ENCODE results near the gene GARNL3. TPM values are rescaled to one million over a fixed set of nuclear protein-coding genes. Genes with fewer than 3 reads are reported as not detected.

GARNL3 gene
- total RNA-seq, 1 donor from 2014 or later, result 31.4 TPM

GRCh38 chr9:127237801-127238200 lies 26.8 kb upstream of the GARNL3 start:
- Histone ChIP-seq H3K36me3 (no peaks in the 10 kb centered on the region), H3K4me3 (no peak overlapping the region), H3K9me3 (no peaks in the 10 kb centered on the region), H3K27ac (no peak overlapping the region), H3K27me3 (no peaks in the 10 kb centered on the region), H3K4me1 (peaks cover 5% of the 10 kb centered on the region)
- TF ChIP-seq POLR2AphosphoS5 (IDR thresholded peaks at IDR 0.05; ENCODE audit: insufficient read depth in 1 of 2, low read depth in 1 of 2), result no peak
- TF ChIP-seq, protein P1, sequence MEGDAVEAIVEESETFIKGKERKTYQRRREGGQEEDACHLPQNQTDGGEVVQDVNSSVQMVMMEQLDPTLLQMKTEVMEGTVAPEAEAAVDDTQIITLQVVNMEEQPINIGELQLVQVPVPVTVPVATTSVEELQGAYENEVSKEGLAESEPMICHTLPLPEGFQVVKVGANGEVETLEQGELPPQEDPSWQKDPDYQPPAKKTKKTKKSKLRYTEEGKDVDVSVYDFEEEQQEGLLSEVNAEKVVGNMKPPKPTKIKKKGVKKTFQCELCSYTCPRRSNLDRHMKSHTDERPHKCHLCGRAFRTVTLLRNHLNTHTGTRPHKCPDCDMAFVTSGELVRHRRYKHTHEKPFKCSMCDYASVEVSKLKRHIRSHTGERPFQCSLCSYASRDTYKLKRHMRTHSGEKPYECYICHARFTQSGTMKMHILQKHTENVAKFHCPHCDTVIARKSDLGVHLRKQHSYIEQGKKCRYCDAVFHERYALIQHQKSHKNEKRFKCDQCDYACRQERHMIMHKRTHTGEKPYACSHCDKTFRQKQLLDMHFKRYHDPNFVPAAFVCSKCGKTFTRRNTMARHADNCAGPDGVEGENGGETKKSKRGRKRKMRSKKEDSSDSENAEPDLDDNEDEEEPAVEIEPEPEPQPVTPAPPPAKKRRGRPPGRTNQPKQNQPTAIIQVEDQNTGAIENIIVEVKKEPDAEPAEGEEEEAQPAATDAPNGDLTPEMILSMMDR (IDR thresholded peaks at IDR 0.05), result no peak
- no peak for TF ChIP-seq POLR2A (IDR thresholded peaks at IDR 0.05)
- intact Hi-C loops (cut with DNase I), result no loop called here
- DNase-seq (ENCODE audit: extremely low spot score in 2 of 2), result no peak

- Histone ChIP-seq H3K27ac (no peak overlapping the region), H3K27me3 (no peaks in the 10 kb centered on the region), H3K9me3 (no peaks in the 10 kb centered on the region), H3K36me3 (no peaks in the 10 kb centered on the region), H3K4me3 (no peak overlapping the region), H3K4me1 (peaks cover 15% of the 10 kb centered on the region)
- DNase-seq (ENCODE audit: extremely low spot score in 2 of 2), result peak in 1 of 2 donors; percentile 37
- TF ChIP-seq, protein P1 (IDR thresholded peaks at IDR 0.05), result no peak
- TF ChIP-seq POLR2AphosphoS5 (IDR thresholded peaks at IDR 0.05; ENCODE audit: insufficient read depth in 1 of 2, low read depth in 1 of 2) (no peak), POLR2A (IDR thresholded peaks at IDR 0.05) (no peak)
- intact Hi-C loops (cut with DNase I), result no loop called here
Measured at GRCh38 chr9:127241354-127241753, 23.2 kb upstream of the GARNL3 start.

DNA sequence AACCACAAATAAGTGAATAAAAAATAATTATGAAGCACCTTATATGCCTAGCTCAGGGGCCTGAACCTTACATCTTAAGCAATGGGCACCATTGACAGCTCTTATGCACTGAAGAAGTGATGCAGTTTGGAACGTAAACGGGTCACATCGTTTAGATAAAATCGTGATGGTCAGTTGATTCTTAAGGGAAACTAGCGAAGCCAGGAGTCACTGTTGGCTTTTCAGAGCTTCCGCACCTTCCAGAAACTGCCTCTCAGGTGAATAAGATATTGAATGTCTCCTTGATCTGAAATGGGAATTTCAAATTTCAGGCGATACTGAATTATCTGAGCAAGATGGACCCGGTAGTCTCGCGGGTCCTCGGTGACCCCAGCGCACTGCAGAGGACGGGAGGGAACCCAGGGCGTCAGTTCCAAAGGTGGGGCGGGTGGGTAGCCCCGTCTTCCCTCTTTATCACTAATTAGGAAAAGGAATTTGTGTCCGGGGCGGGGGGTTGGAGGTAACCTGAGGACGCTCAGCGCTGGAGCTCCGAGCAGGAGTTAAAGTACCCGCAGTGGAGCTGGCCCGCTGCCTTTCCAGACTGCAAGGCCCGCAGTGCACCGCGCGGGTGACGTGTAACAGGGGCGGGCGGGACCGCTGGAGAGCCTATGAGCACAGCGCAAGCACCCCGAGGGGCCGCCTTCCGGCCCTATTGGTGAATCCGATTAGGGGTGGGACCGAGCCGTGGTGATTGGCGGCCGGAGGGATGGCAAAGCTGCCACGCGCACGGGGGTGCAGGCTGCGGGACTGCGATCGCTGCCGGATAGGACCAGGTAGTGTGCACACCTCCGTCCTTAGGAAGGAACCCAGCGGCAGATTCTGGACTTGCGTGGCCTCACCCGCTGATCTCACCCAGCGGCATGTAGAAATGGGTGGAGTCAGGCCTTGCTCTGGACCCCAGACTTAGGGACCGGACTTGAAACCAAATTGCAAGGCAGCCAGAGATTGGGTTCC lies 19.7 kb upstream of the GARNL3 start:
- H3K9me3 ChIP-seq, result no peaks in the 10 kb centered on the region
- intact Hi-C loops (cut with DNase I), result loop anchor here (2.0 kb wide), 1 partner anchor 30 kb away; no protein-coding TSS in a partner anchor
- H3K27me3 ChIP-seq, result no peaks in the 10 kb centered on the region
- H3K27ac ChIP-seq, result peak overlapping the region; percentile 79
- peak; percentile 85 to 89 for TF ChIP-seq POLR2AphosphoS5 (IDR thresholded peaks at IDR 0.05; ENCODE audit: insufficient read depth in 1 of 2, low read depth in 1 of 2)
- TF ChIP-seq, protein P1 (IDR thresholded peaks at IDR 0.05), result no peak
- TF ChIP-seq POLR2A (IDR thresholded peaks at IDR 0.05), result peak in 1 of 2 donors; percentile 42
- H3K4me3 ChIP-seq, result peak overlapping the region; percentile 57
- H3K36me3 ChIP-seq, result no peaks in the 10 kb centered on the region
- peak in 1 of 2 donors; percentile 94 for DNase-seq (ENCODE audit: extremely low spot score in 2 of 2)
- peaks cover 15% of the 10 kb centered on the region for H3K4me1 ChIP-seq

- TF ChIP-seq POLR2A (IDR thresholded peaks at IDR 0.05), result no peak
- TF ChIP-seq, protein P1 (IDR thresholded peaks at IDR 0.05), result no peak
- no peak for TF ChIP-seq POLR2AphosphoS5 (IDR thresholded peaks at IDR 0.05; ENCODE audit: insufficient read depth in 1 of 2, low read depth in 1 of 2)
- H3K4me1 ChIP-seq, result peaks cover 15% of the 10 kb centered on the region
- H3K27ac ChIP-seq, result no peak overlapping the region
- no peak for DNase-seq (ENCODE audit: extremely low spot score in 2 of 2)
- no peaks in the 10 kb centered on the region for H3K9me3 ChIP-seq
- H3K4me3 ChIP-seq, result peak overlapping the region; percentile 57
- H3K36me3 ChIP-seq, result no peaks in the 10 kb centered on the region
- intact Hi-C loops (cut with DNase I), result loop anchor here (2.0 kb wide), 1 partner anchor 29 kb away; no protein-coding TSS in a partner anchor
- H3K27me3 ChIP-seq, result no peaks in the 10 kb centered on the region
Measured at GRCh38 chr9:127245637-127246164, 18.9 kb upstream of the GARNL3 start.

All from vagina (tissue), 2 donors.